Measurements from ENCODE around the gene AURKAIP1. TPM values are rescaled to one million over a fixed set of nuclear protein-coding genes. Genes with fewer than 3 reads are reported as not detected.

Gene AURKAIP1
- total RNA-seq, 5 donors from 2014 or later (not counting 1 experiment from before 2014, with no cell fraction given): 58.8 to 91.7 (median 86.0) TPM

DNA sequence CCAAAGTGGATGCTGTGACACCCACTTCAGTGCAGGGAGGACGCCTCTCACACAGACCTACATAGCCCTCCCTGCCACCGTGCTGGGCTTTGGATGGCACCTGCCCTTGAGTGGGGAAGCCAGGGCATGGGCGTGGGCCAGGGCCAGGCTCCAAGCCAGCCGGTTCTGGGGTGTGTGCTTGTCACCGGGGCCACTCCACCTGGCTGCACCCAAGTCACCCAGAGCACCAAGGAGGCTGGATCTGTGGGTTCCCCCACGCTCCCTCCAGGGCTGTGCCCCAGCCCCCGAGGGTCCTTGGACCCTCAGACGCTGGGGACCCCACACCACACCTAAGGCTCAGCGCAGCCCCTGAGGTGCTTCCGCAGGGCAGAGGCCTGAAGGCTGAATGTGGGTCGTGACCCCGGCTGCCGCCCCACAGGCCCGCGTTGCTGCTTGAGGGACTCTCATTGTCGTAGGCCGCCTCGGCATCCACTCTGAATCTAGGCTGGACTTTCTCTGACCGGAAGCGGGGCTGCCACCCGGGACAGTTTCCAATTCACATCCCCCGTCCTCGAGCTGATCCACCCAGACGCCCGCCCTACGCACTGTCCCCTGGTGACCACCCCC is 18.1 kb downstream of the AURKAIP1 start:
- CTCF ChIA-PET: no interaction called here
- peaks cover 7 to 35% of the 10 kb centered on the region in 2 donors for H3K27me3 Mint-ChIP-seq
- H3K36me3 ChIP-seq (ENCODE audit: control insufficient read depth in 2 of 2, extremely low read depth in 1 of 2, insufficient read depth in 1 of 2, low read length in 1 of 2): no peaks in the 10 kb centered on the region
- no peaks in the 10 kb centered on the region for H3K9me3 Mint-ChIP-seq
- no peaks in the 10 kb centered on the region for H3K36me3 Mint-ChIP-seq
- WGBS (ENCODE audit: insufficient coverage): 74% methylated on average over 26 of the region's 26 CpGs
- no peak overlapping the region for H3K4me3 ChIP-seq (ENCODE audit: control insufficient read depth in 1 of 2, extremely low read depth in 1 of 2, low read length in 1 of 2)
- peaks cover 18 to 36% (median 22%) of the 10 kb centered on the region in 3 donors for H3K4me1 Mint-ChIP-seq
- H3K27ac ChIP-seq (ENCODE audit: low read length): no peak overlapping the region
- H3K27me3 ChIP-seq (replicated peaks in 1 of 2; ENCODE audit: control insufficient read depth in 2 of 2, extremely low read depth in 1 of 2, insufficient read depth in 2 of 2, low read length in 1 of 2): peaks cover 0 to 83% of the 10 kb centered on the region in 2 experiments
- H3K4me3 Mint-ChIP-seq: peak overlapping the region in 1 of 3 donors; percentile 16
- ATAC-seq (replicated peaks in 1 of 4) (no peak), DNase-seq (no peak)
- H3K4me1 ChIP-seq (ENCODE audit: control insufficient read depth in 1 of 2, extremely low read depth in 1 of 2, insufficient read depth in 2 of 2, low read length in 2 of 2): peaks cover 11 to 59% of the 10 kb centered on the region in 2 experiments
- no peaks in the 10 kb centered on the region for H3K9me3 ChIP-seq
- POLR2A ChIA-PET: no interaction called here
- no peak overlapping the region for H3K27ac Mint-ChIP-seq

DNA sequence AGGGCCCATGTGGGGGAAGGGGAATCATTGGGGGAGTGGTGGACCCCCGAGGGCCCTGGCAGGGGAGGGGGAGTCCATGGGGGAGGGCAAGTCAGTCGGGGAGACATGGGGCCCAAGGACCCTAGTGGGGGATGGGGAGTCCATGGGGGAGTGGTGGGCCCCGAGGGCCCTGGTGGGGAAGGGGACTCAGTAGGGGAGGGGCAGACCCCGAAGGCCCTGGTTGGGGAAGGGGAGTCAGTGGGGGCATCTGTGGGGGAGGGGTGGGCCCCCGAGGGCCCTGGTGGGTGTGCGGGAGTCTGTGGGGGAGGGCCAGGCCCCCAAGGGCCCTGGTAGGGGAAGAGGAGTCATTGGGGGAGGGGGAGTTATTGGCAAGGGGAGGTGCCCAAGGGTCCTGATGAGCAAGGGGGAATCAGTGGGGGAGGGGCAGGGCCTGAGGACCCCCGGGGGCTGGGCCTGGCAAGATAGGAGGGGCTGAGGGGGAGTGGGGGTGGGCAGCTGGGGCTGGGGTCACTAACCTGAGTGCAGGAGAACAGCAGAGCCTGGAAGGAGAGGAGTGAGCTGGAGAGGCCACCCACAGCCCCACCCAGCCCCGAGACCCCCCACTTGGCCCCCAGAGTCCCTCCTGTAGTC is 18.7 kb downstream of the AURKAIP1 start:
- Mint-ChIP-seq H3K9me3 (no peaks in the 10 kb centered on the region), H3K4me1 (peaks cover 18 to 36% (median 22%) of the 10 kb centered on the region in 3 donors), H3K4me3 (no peak overlapping the region), H3K27me3 (peaks cover 7 to 35% of the 10 kb centered on the region in 2 donors), H3K27ac (no peak overlapping the region), H3K36me3 (no peaks in the 10 kb centered on the region)
- H3K27ac ChIP-seq (ENCODE audit: low read length): no peak overlapping the region
- ChIA-PET POLR2A (no interaction called here), CTCF (no interaction called here)
- no peak overlapping the region for H3K4me3 ChIP-seq (ENCODE audit: control insufficient read depth in 1 of 2, extremely low read depth in 1 of 2, low read length in 1 of 2)
- no peak for DNase-seq
- WGBS (ENCODE audit: insufficient coverage): 59% methylated on average over 6 of the region's 8 CpGs
- no peaks in the 10 kb centered on the region for H3K36me3 ChIP-seq (ENCODE audit: control insufficient read depth in 2 of 2, extremely low read depth in 1 of 2, insufficient read depth in 1 of 2, low read length in 1 of 2)
- H3K4me1 ChIP-seq (ENCODE audit: control insufficient read depth in 1 of 2, extremely low read depth in 1 of 2, insufficient read depth in 2 of 2, low read length in 2 of 2): peaks cover 11 to 65% of the 10 kb centered on the region in 2 experiments
- no peaks in the 10 kb centered on the region for H3K9me3 ChIP-seq
- ATAC-seq (replicated peaks in 1 of 4): no peak
- peaks cover 0 to 86% of the 10 kb centered on the region in 2 experiments for H3K27me3 ChIP-seq (replicated peaks in 1 of 2; ENCODE audit: control insufficient read depth in 2 of 2, extremely low read depth in 1 of 2, insufficient read depth in 2 of 2, low read length in 1 of 2)

DNA sequence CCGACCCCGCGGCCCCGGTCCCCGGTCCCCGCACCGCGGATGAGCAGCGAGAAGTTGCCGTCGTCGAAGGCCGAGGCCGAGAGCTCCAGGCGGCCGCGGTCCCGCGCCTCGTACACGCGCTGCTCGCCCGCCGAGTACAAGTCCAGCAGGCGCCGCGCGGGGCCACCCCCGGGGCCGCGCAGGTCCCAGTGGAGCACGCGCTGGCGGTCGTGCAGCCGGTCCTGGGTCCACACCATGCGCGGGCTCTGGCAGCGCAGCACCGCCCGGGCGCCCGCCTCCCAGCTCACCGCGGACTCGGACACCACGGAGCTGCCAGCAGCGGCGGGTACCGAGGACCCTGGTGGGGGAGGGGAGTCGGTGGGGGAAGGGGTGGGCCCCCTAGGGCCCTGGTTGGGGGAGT is 19.6 kb downstream of the AURKAIP1 start:
- peaks cover 0 to 79% of the 10 kb centered on the region in 2 experiments for H3K27me3 ChIP-seq (replicated peaks in 1 of 2; ENCODE audit: control insufficient read depth in 2 of 2, extremely low read depth in 1 of 2, insufficient read depth in 2 of 2, low read length in 1 of 2)
- no peaks in the 10 kb centered on the region for H3K36me3 Mint-ChIP-seq
- no peaks in the 10 kb centered on the region for H3K9me3 Mint-ChIP-seq
- H3K9me3 ChIP-seq: no peaks in the 10 kb centered on the region
- POLR2A ChIA-PET: interaction anchor here in 1 of 2 donors (0.6 kb wide), 1 partner anchor 32 kb away, joined by 5 read pairs; no protein-coding TSS in a partner anchor
- 4% methylated on average over 40 of the region's 52 CpGs for WGBS (ENCODE audit: insufficient coverage)
- H3K4me1 ChIP-seq (ENCODE audit: control insufficient read depth in 1 of 2, extremely low read depth in 1 of 2, insufficient read depth in 2 of 2, low read length in 2 of 2): peaks cover 11 to 63% of the 10 kb centered on the region in 2 experiments
- H3K27ac ChIP-seq (ENCODE audit: low read length): no peak overlapping the region
- no peak overlapping the region for H3K4me3 ChIP-seq (ENCODE audit: control insufficient read depth in 1 of 2, extremely low read depth in 1 of 2, low read length in 1 of 2)
- no peaks in the 10 kb centered on the region for H3K36me3 ChIP-seq (ENCODE audit: control insufficient read depth in 2 of 2, extremely low read depth in 1 of 2, insufficient read depth in 1 of 2, low read length in 1 of 2)
- CTCF ChIA-PET: no interaction called here
- H3K27ac Mint-ChIP-seq: no peak overlapping the region
- H3K27me3 Mint-ChIP-seq: peaks cover 7 to 31% of the 10 kb centered on the region in 2 donors
- peak in 2 of 4 experiments; percentile 5 to 14 for ATAC-seq (replicated peaks in 1 of 4)
- no peak overlapping the region for H3K4me3 Mint-ChIP-seq
- DNase-seq: no peak
- H3K4me1 Mint-ChIP-seq: peaks cover 18 to 33% (median 22%) of the 10 kb centered on the region in 3 donors

GRCh38 chr1:1354271-1355247 is 20.4 kb downstream of the AURKAIP1 start:
- Mint-ChIP-seq H3K4me3 (peak overlapping the region; percentile 31 to 51 (median 34)), H3K27me3 (peaks cover 7 to 31% of the 10 kb centered on the region in 2 donors), H3K36me3 (no peaks in the 10 kb centered on the region), H3K9me3 (no peaks in the 10 kb centered on the region), H3K27ac (no peak overlapping the region), H3K4me1 (peaks cover 17 to 30% (median 20%) of the 10 kb centered on the region in 3 donors)
- 14% methylated on average over 85 of the region's 116 CpGs for WGBS (ENCODE audit: insufficient coverage)
- Histone ChIP-seq H3K27ac (ENCODE audit: low read length) (no peak overlapping the region), H3K36me3 (ENCODE audit: control insufficient read depth in 2 of 2, extremely low read depth in 1 of 2, insufficient read depth in 1 of 2, low read length in 1 of 2) (no peaks in the 10 kb centered on the region), H3K9me3 (no peaks in the 10 kb centered on the region), H3K4me3 (ENCODE audit: control insufficient read depth in 1 of 2, extremely low read depth in 1 of 2, low read length in 1 of 2) (peak overlapping the region in 1 of 2 donors; percentile 21), H3K4me1 (ENCODE audit: control insufficient read depth in 1 of 2, extremely low read depth in 1 of 2, insufficient read depth in 2 of 2, low read length in 2 of 2) (peaks cover 11 to 56% of the 10 kb centered on the region in 2 experiments), H3K27me3 (replicated peaks in 1 of 2; ENCODE audit: control insufficient read depth in 2 of 2, extremely low read depth in 1 of 2, insufficient read depth in 2 of 2, low read length in 1 of 2) (peaks cover 0 to 71% of the 10 kb centered on the region in 2 experiments)
- ChIA-PET POLR2A (no interaction called here), CTCF (no interaction called here)
- ATAC-seq (replicated peaks in 1 of 4): peak; percentile 19 to 38 (median 30)
- DNase-seq: peak in 3 of 35 experiments; percentile 35 to 55 (median 44)

DNA sequence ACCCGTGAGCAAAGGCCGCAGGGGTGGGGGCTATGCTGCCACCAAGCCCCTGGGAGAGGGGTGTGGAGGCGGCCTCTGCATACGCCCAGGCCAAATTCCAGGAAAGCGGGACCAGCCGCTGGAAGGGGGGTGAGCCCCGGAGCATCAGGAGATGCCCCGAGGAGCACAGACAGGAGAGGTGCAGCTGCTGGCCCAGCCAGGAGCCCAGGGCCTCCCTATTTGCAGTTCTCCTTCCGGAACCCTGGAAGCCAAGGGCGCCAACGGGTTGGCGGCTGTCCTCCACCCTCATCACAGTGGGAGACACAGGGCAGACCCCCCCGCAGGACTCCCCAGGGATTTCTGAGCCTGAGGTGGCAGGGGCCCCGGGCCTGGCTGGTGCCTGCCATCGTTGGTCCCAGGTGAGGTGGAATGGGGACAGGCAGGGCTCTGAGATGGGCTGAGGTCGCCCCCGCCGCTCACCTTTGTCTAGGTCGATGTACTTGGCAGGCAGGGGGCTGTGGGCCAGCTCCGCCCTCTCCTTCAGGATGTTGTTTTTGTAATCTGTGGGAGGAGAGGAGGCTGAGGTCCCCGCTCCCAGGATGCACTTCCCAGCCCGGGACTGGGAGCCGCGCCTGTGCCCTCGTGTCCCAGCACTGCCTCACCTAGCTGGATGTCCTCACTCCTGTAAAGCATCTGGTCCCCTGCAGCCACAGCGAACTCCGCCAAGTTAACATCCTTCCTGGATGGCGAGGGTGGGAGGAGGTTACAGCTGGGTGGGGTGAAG is 21.4 kb downstream of the AURKAIP1 start:
- H3K36me3 Mint-ChIP-seq: no peaks in the 10 kb centered on the region
- H3K4me1 ChIP-seq (ENCODE audit: control insufficient read depth in 1 of 2, extremely low read depth in 1 of 2, insufficient read depth in 2 of 2, low read length in 2 of 2): peaks cover 5 to 47% of the 10 kb centered on the region in 2 experiments
- no peak overlapping the region for H3K4me3 ChIP-seq (ENCODE audit: control insufficient read depth in 1 of 2, extremely low read depth in 1 of 2, low read length in 1 of 2)
- H3K27ac Mint-ChIP-seq: no peak overlapping the region
- peak overlapping the region in 1 of 3 donors; percentile 51 for H3K4me3 Mint-ChIP-seq
- ChIA-PET POLR2A (no interaction called here), CTCF (no interaction called here)
- DNase-seq (no peak), ATAC-seq (replicated peaks in 1 of 4) (no peak)
- H3K4me1 Mint-ChIP-seq: peaks cover 11 to 22% (median 12%) of the 10 kb centered on the region in 3 donors
- no peaks in the 10 kb centered on the region for H3K36me3 ChIP-seq (ENCODE audit: control insufficient read depth in 2 of 2, extremely low read depth in 1 of 2, insufficient read depth in 1 of 2, low read length in 1 of 2)
- no peak overlapping the region for H3K27ac ChIP-seq (ENCODE audit: low read length)
- peaks cover 0 to 61% of the 10 kb centered on the region in 2 experiments for H3K27me3 ChIP-seq (replicated peaks in 1 of 2; ENCODE audit: control insufficient read depth in 2 of 2, extremely low read depth in 1 of 2, insufficient read depth in 2 of 2, low read length in 1 of 2)
- peaks cover 7 to 28% of the 10 kb centered on the region in 2 donors for H3K27me3 Mint-ChIP-seq
- H3K9me3 Mint-ChIP-seq: no peaks in the 10 kb centered on the region
- 30% methylated on average over 21 of the region's 28 CpGs for WGBS (ENCODE audit: insufficient coverage)
- no peaks in the 10 kb centered on the region for H3K9me3 ChIP-seq
